GM19193 (cell line): Measurements from ENCODE around the gene UGGT2.

Experiments used
- POLR2A ChIP-seq: IDR thresholded peaks from 4 replicates; pipeline ENCODE4 v1.6.1; 2011; ENCODE audit not compliant: insufficient read depth, insufficient read length; ENCODE audit errors: extremely low read depth

The UGGT2 gene

GRCh38 chr13:96071504-96071903 lies 18.3 kb upstream of the UGGT2 start:
- no peak for TF ChIP-seq POLR2A

- TF ChIP-seq POLR2A = no peak
These were observed 15.5 kb upstream of the UGGT2 start for GRCh38 chr13:96068729-96069128.

- TF ChIP-seq POLR2A = no peak
These were observed 12.6 kb upstream of the UGGT2 start for GRCh38 chr13:96065849-96066248.

- TF ChIP-seq POLR2A = no peak
These were observed 572 bp downstream of the UGGT2 start for GRCh38 chr13:96052656-96053002.

GRCh38 chr13:96044238-96044637 lies 9.0 kb downstream of the UGGT2 start:
- TF ChIP-seq POLR2A = no peak

GRCh38 chr13:96041326-96042110 lies 11.7 kb downstream of the UGGT2 start:
- TF ChIP-seq POLR2A = no peak

GRCh38 chr13:96036515-96036914 lies 16.7 kb downstream of the UGGT2 start:
- no peak for TF ChIP-seq POLR2A

GRCh38 chr13:96034662-96035061 lies 18.5 kb downstream of the UGGT2 start:
- TF ChIP-seq POLR2A = no peak

GRCh38 chr13:96033220-96034015 lies 19.8 kb downstream of the UGGT2 start:
- TF ChIP-seq POLR2A = no peak

GRCh38 chr13:96032717-96033116 lies 20.5 kb downstream of the UGGT2 start:
- TF ChIP-seq POLR2A = no peak

GRCh38 chr13:96029002-96029401 lies 24.2 kb downstream of the UGGT2 start:
- no peak for TF ChIP-seq POLR2A

- TF ChIP-seq POLR2A = no peak
These were observed 25.7 kb downstream of the UGGT2 start for GRCh38 chr13:96027496-96027895.

GRCh38 chr13:96025283-96025682 lies 27.9 kb downstream of the UGGT2 start:
- TF ChIP-seq POLR2A = no peak

- no peak for TF ChIP-seq POLR2A
These were observed 32.3 kb downstream of the UGGT2 start for GRCh38 chr13:96020931-96021330.

- TF ChIP-seq POLR2A = no peak
These were observed 33.0 kb downstream of the UGGT2 start for GRCh38 chr13:96020155-96020575.

GRCh38 chr13:96018135-96018534 lies 35.1 kb downstream of the UGGT2 start:
- TF ChIP-seq POLR2A = no peak
